ENCODE results near the gene PRKN. TPM values are rescaled to one million over a fixed set of nuclear protein-coding genes. Genes with fewer than 3 reads are reported as not detected.

Gene PRKN
- total RNA-seq, 1 experiment from 2014 or later = 2.0 TPM

DNA sequence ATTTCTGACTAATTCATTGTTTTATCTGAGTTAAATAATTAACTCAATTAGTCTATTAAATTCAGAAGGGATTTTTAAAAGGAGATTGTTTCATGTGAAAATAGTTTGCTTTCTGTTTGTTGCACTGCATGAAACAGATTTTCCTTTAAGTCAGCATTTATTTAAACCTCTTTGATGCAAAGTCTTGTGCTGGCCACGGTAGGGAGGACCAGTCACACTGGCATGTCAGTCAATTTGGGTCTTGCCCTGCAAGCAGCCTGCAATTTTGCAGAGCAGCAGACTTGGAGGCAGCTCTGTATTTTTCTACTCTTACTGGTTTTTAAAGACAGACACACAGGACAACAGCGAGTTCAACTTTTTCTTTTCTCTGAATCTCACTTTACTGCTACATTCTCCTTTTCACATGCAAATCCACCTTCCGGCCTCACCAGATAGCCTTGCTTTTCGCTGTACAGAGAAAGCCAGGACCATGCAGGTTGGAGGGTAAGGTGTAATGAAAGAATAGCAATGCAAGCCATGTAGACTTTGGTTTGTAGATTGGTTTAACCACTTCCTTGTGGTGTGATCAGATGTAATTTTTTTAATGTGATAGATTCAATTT lies 763.8 kb downstream of the PRKN start:
- H3K4me3 Mint-ChIP-seq = peak overlapping the region in 1 of 2 experiments; percentile 45; a peak in 3 of 5 replicates
- no peak overlapping the region for H2BK15ac ChIP-seq (ENCODE audit: low read depth, low read length)
- no peak overlapping the region for H3K18ac ChIP-seq (ENCODE audit: insufficient read length, low read depth, low read length)
- no peak overlapping the region for H3K14ac ChIP-seq (ENCODE audit: insufficient read depth, low read length)
- no peak overlapping the region for H4K8ac ChIP-seq (replicated peaks; ENCODE audit: insufficient read length, low read depth, low read length)
- H3T11ph ChIP-seq (ENCODE audit: low read length) = no peak overlapping the region
- no peak for TF ChIP-seq CTCF (conservative IDR thresholded peaks at IDR 0.05)
- H3K9me3 Mint-ChIP-seq = no peaks in the 10 kb centered on the region; a peak in 1 of 5 replicates
- peaks cover 26 to 27% of the 10 kb centered on the region in 2 experiments for H3K4me1 Mint-ChIP-seq
- H3K36me3 Mint-ChIP-seq (ENCODE audit: insufficient read depth in 1 of 3, low read depth in 3 of 3) = no peaks in the 10 kb centered on the region
- peak overlapping the region; percentile 19 for H3K4me2 ChIP-seq (ENCODE audit: insufficient read depth, insufficient read length, low read length)
- H3K23ac ChIP-seq (ENCODE audit: insufficient read length, low read depth, low read length) = no peak overlapping the region
- no peak overlapping the region for H2AFZ ChIP-seq (ENCODE audit: low read length)
- no peaks in the 10 kb centered on the region for H3K79me1 ChIP-seq (ENCODE audit: insufficient read depth, low read depth, low read length, poor library complexity, severe bottlenecking)
- H3K27me3 Mint-ChIP-seq (ENCODE audit: low read depth) = no peaks in the 10 kb centered on the region
- H3K4me1 ChIP-seq (ENCODE audit: insufficient read depth, low read length) = peaks cover 9% of the 10 kb centered on the region; the same call in 1 of the 2 replicates
- no peak overlapping the region for H2BK120ac ChIP-seq (ENCODE audit: low read depth, low read length, poor library complexity, severe bottlenecking)
- H3K79me2 ChIP-seq (ENCODE audit: insufficient read depth, low read length) = no peaks in the 10 kb centered on the region
- H4K20me1 ChIP-seq (ENCODE audit: control insufficient read depth, insufficient read depth, insufficient read length) = no peaks in the 10 kb centered on the region
- no peak overlapping the region for H2AK5ac ChIP-seq (ENCODE audit: insufficient read length, low read length)
- no peak overlapping the region for H4K91ac ChIP-seq (ENCODE audit: insufficient read length, low read depth, low read length)
- no peak overlapping the region for H2BK12ac ChIP-seq (ENCODE audit: insufficient read length, low read depth, low read length)
- peak; percentile 35 for DNase-seq
- H3K4ac ChIP-seq (ENCODE audit: low read depth, low read length) = no peak overlapping the region
- no peaks in the 10 kb centered on the region for H3K23me2 ChIP-seq (ENCODE audit: insufficient read length, low read depth, low read length, poor library complexity, severe bottlenecking)
- H3K27me3 ChIP-seq (ENCODE audit: insufficient read depth, low read length) = no peaks in the 10 kb centered on the region
- WGBS (ENCODE audit: extremely low coverage, insufficient read length, low lambda C conversion rate) = no CpG with 5 or more reads among the region's 4 CpGs
- H3K9me3 ChIP-seq (ENCODE audit: control insufficient read depth, low read depth, low read length) = no peaks in the 10 kb centered on the region
- no peak overlapping the region for H4K5ac ChIP-seq (ENCODE audit: insufficient read length, low read depth, low read length)
- H3K27ac Mint-ChIP-seq = peak overlapping the region; percentile 50 to 91 (median 91); a peak in 6 of 7 replicates
- no peak overlapping the region for H2BK20ac ChIP-seq (ENCODE audit: low read depth, low read length, poor library complexity, severe bottlenecking)
- H2BK5ac ChIP-seq (ENCODE audit: insufficient read length, low read length) = no peak overlapping the region
- H3K27ac ChIP-seq (ENCODE audit: insufficient read length, low read depth, low read length) = peak overlapping the region; percentile 20
- no peak overlapping the region for H3K56ac ChIP-seq (ENCODE audit: insufficient read length, low read depth, low read length)
- H3K9ac ChIP-seq (ENCODE audit: extremely low read depth, insufficient read length, low read length) = no peak overlapping the region
